Osteocyte (in vitro differentiated cells): ENCODE measurements around the gene VPS37B. TPM values are rescaled to one million over a fixed set of nuclear protein-coding genes. Genes with fewer than 3 reads are reported as not detected.

Experiments used
- DNase-seq: peaks from one replicate; pipeline ENCODE4 v3.0.0; 2021; ENCODE audit warnings: mixed read lengths; ENCODE audit not compliant: unreplicated experiment; ENCODE audit errors: extremely low spot score
- H3K27ac Mint-ChIP-seq: one replicate; pipeline ENCODE4 v1.8.0; 2021; ENCODE audit warnings: mild to moderate bottlenecking, mixed read lengths; ENCODE audit not compliant: unreplicated experiment
- H3K27me3 Mint-ChIP-seq: one replicate; pipeline ENCODE4 v1.8.0; 2021; ENCODE audit warnings: mixed read lengths; ENCODE audit not compliant: unreplicated experiment
- H3K36me3 Mint-ChIP-seq: one replicate; pipeline ENCODE4 v1.8.0; 2021; ENCODE audit warnings: mixed read lengths; ENCODE audit not compliant: unreplicated experiment
- H3K4me1 Mint-ChIP-seq: one replicate; pipeline ENCODE4 v1.8.0; 2021; ENCODE audit warnings: mixed read lengths; ENCODE audit not compliant: unreplicated experiment
- H3K4me3 Mint-ChIP-seq: one replicate; pipeline ENCODE4 v1.8.0; 2021; ENCODE audit warnings: mild to moderate bottlenecking, moderate library complexity, mixed read lengths; ENCODE audit not compliant: unreplicated experiment
- H3K9me3 Mint-ChIP-seq: one replicate; pipeline ENCODE4 v1.8.0; 2021; ENCODE audit warnings: mixed read lengths; ENCODE audit not compliant: unreplicated experiment
- CTCF ChIP-seq: fragments of 200-600 bp; sonication (generic); IDR thresholded peaks from 2 replicates; pipeline ENCODE4 v1.5.0; 2021; ENCODE audit warnings: antibody characterized with exemption, mild to moderate bottlenecking, moderate library complexity
- total RNA-seq: library from RNA; stranded (reverse); gene quantifications from 2 replicates; pipeline ENCODE4 v1.2.1, GENCODE V29; 2021

The VPS37B gene
- total RNA-seq, 1 donor from 2014 or later, result 27.5 TPM

- no peak overlapping the region for H3K27ac Mint-ChIP-seq
Observed at GRCh38 chr12:122845865-122846621, 49.9 kb downstream of the VPS37B start.

GRCh38 chr12:122845041-122845864 lies 50.7 kb downstream of the VPS37B start:
- H3K27me3 Mint-ChIP-seq, result no peaks in the 10 kb centered on the region
- no peak for TF ChIP-seq CTCF

More at GRCh38 chr12:122845865-122846621, 49.9 kb downstream of the VPS37B start:
- DNase-seq, result no peak
- Mint-ChIP-seq H3K27me3 (no peaks in the 10 kb centered on the region), H3K4me3 (no peak overlapping the region), H3K36me3 (peaks cover 2% of the 10 kb centered on the region), H3K4me1 (peaks cover 21% of the 10 kb centered on the region), H3K9me3 (no peaks in the 10 kb centered on the region)
- no peak for TF ChIP-seq CTCF

GRCh38 chr12:122844366-122844971 lies 51.5 kb downstream of the VPS37B start:
- H3K36me3 Mint-ChIP-seq, result peaks cover 2% of the 10 kb centered on the region
- no peaks in the 10 kb centered on the region for H3K27me3 Mint-ChIP-seq
- no peak for DNase-seq
- H3K4me3 Mint-ChIP-seq, result no peak overlapping the region
- H3K9me3 Mint-ChIP-seq, result no peaks in the 10 kb centered on the region
- H3K4me1 Mint-ChIP-seq, result peaks cover 22% of the 10 kb centered on the region
- H3K27ac Mint-ChIP-seq, result no peak overlapping the region
- TF ChIP-seq CTCF, result no peak

More at GRCh38 chr12:122845041-122845864, 50.7 kb downstream of the VPS37B start:
- Mint-ChIP-seq H3K9me3 (no peaks in the 10 kb centered on the region), H3K36me3 (peaks cover 2% of the 10 kb centered on the region), H3K27ac (no peak overlapping the region), H3K4me1 (peaks cover 22% of the 10 kb centered on the region), H3K4me3 (no peak overlapping the region)
- DNase-seq, result peak; percentile 83

GRCh38 chr12:122843455-122843854 lies 52.5 kb downstream of the VPS37B start:
- no peak overlapping the region for H3K27ac Mint-ChIP-seq
- DNase-seq, result no peak

More at GRCh38 chr12:122843455-122843854, 52.5 kb downstream of the VPS37B start:
- Mint-ChIP-seq H3K4me3 (no peak overlapping the region), H3K9me3 (no peaks in the 10 kb centered on the region), H3K36me3 (peaks cover 2% of the 10 kb centered on the region), H3K4me1 (peaks cover 22% of the 10 kb centered on the region), H3K27me3 (no peaks in the 10 kb centered on the region)
- no peak for TF ChIP-seq CTCF
